ENCODE data around the gene TRIM66.
"Not testable (repeated sequence)": the region's sequence is repeated elsewhere in the genome, so short reads cannot be mapped to it uniquely, and the experiment has no call there.

- not testable (repeated sequence) for TF ChIP-seq CTCF (IDR thresholded peaks at IDR 0.05; ENCODE audit: low read depth, low read length); MAX (IDR thresholded peaks at IDR 0.05; ENCODE audit: low read depth, low read length); POLR2A (IDR thresholded peaks at IDR 0.05; ENCODE audit: extremely low read depth, insufficient read length); MYC (IDR thresholded peaks at IDR 0.05; ENCODE audit: low read depth, low read length)
Observed at GRCh38 chr11:8670081-8670480, 12.4 kb downstream of the TRIM66 start.

All from NB4 (cell line).